GM12872 (cell line): ENCODE measurements around the gene CD81.

ENCODE experiments used
- CTCF ChIP-seq: IDR thresholded peaks from 3 replicates; pipeline ENCODE4 v1.5.1; 2011; ENCODE audit warnings: low read depth, mild to moderate bottlenecking, low read length, moderate library complexity; ENCODE audit not compliant: insufficient read depth

CD81 gene

GRCh38 chr11:2348986-2349385 is 28.1 kb upstream of the CD81 start:
- TF ChIP-seq CTCF: no peak

GRCh38 chr11:2351701-2352100 is 25.4 kb upstream of the CD81 start:
- TF ChIP-seq CTCF: no peak

- TF ChIP-seq CTCF: no peak
Measured at GRCh38 chr11:2352420-2352819, 24.7 kb upstream of the CD81 start.

GRCh38 chr11:2355000-2355644 is 22.0 kb upstream of the CD81 start:
- TF ChIP-seq CTCF: no peak

- TF ChIP-seq CTCF: no peak
Measured at GRCh38 chr11:2357246-2357645, 19.9 kb upstream of the CD81 start.

- no peak for TF ChIP-seq CTCF
Measured at GRCh38 chr11:2358754-2359442, 18.2 kb upstream of the CD81 start.

GRCh38 chr11:2359557-2359956 is 17.6 kb upstream of the CD81 start:
- TF ChIP-seq CTCF: no peak
